SH-SY5Y (cell line): Measurements from ENCODE around the gene NAV2.

ENCODE experiments used
- GATA2 ChIP-seq: IDR thresholded peaks from 2 replicates; pipeline ENCODE4 v1.6.1; 2011; ENCODE audit warnings: mild to moderate bottlenecking, low read depth, low read length
- GATA3 ChIP-seq: IDR thresholded peaks from 2 replicates; pipeline ENCODE4 v1.6.1; 2011; ENCODE audit warnings: low read depth, mild to moderate bottlenecking, low read length, moderate library complexity

DNA sequence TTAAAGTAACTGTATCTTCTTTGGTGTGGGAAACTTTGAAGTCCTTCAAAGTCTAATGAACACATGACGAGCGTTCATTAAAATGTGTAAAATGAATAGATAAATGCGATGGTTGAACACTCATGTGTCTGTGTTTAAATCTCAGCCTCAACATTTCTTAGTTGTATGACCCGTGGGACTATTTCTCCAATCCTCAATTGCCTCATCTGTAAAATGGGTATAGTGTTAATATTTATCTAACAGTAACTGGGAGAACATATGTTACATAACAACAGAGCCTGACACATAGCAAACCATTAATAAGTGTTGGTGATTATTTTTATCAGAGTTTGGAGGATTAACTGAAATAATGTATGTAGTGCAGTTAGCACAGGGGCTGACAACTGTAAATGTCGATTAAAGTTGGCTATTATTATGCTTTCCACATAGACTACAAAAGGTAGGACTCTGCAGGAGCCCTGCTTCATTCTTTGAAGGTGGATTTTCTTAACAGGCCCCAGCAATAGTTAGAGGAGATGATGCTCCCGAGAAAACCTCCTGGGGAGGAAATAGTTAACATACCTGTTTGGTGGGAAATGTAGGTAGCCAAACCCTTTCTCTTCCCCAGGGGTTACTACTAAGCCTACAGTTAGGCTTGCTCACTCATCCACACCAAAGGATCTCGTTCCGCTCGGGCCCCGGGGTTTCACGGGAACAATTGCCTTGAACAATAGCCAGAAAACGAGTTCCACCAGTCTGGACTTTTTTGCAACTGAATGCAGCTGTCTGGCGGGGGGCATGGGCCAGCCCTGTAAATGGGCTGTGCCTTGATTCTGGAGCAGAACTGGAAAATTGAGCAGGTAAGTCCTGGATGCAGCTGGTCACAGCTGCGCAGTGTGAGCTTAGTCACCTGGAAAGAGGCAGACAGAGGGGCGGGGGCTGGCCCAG lies 314.3 kb downstream of the NAV2 start:
- no peak for TF ChIP-seq GATA2
- TF ChIP-seq GATA3: no peak
